ENCODE results near the gene PIEZO1.

GRCh38 chr16:88766975-88767374 lies 18.0 kb downstream of the PIEZO1 start:
- no peak for TF ChIP-seq EZH2phosphoT487 (IDR thresholded peaks at IDR 0.05; ENCODE audit: unreplicated experiment)
- no peak for TF ChIP-seq CTCF (conservative IDR thresholded peaks at IDR 0.05; ENCODE audit: low read depth in 2 of 2)
- TF ChIP-seq EZH2 (IDR thresholded peaks at IDR 0.05; ENCODE audit: low read depth, unreplicated experiment) = no peak
- TF ChIP-seq POLR2AphosphoS5 (IDR thresholded peaks at IDR 0.05; ENCODE audit: low read depth) = no peak
- no peak for TF ChIP-seq JUNB (IDR thresholded peaks at IDR 0.05; ENCODE audit: unreplicated experiment)
- no peak for TF ChIP-seq ZNF114 (CRISPR knock-in tag; IDR thresholded peaks at IDR 0.05)
- TF ChIP-seq ZNF331 (CRISPR knock-in tag; IDR thresholded peaks at IDR 0.05; ENCODE audit: low read depth) = no peak
- no peak for TF ChIP-seq ZNF462 (CRISPR knock-in tag; IDR thresholded peaks at IDR 0.05)
- no peak for TF ChIP-seq REST (IDR thresholded peaks at IDR 0.05; ENCODE audit: unreplicated experiment)
- TF ChIP-seq CREB1 (CRISPR knock-in tag; IDR thresholded peaks at IDR 0.05; ENCODE audit: low read depth) = no peak

Measured in GM23338 (cell line).